ENCODE data around the gene SBDS. TPM values are rescaled to one million over a fixed set of nuclear protein-coding genes. Genes with fewer than 3 reads are reported as not detected.

The SBDS gene
- polyA plus RNA-seq, 1 experiment, result 52.5 TPM

- POLR2A ChIA-PET, result no interaction called here
- no peak for TF ChIP-seq CTCF (IDR thresholded peaks at IDR 0.05; ENCODE audit: insufficient read depth, low read depth, low read length)
- Histone ChIP-seq H3K27me3 (ENCODE audit: control insufficient read depth, insufficient read depth, low read length) (no peaks in the 10 kb centered on the region), H3K4me3 (ENCODE audit: low read depth, low read length) (no peak overlapping the region), H3K36me3 (ENCODE audit: control insufficient read depth, insufficient read depth, low read length) (no peaks in the 10 kb centered on the region)
- CTCF ChIA-PET, result no interaction called here
- no peak for DNase-seq (ENCODE audit: low read depth)
Observed at GRCh38 chr7:66939325-66939724, 56.1 kb downstream of the SBDS start.

- H3K36me3 ChIP-seq (ENCODE audit: control insufficient read depth, insufficient read depth, low read length), result 0 out of 2 replicates have a peak, but pooled peaks cover 1% of the 10 kb centered on the region
- no peak overlapping the region for H3K4me3 ChIP-seq (ENCODE audit: low read depth, low read length)
- POLR2A ChIA-PET, result no interaction called here
Observed at GRCh38 chr7:66937940-66938339, 57.4 kb downstream of the SBDS start.

More at GRCh38 chr7:66937940-66938339, 57.4 kb downstream of the SBDS start:
- H3K27me3 ChIP-seq (ENCODE audit: control insufficient read depth, insufficient read depth, low read length), result no peaks in the 10 kb centered on the region
- CTCF ChIA-PET, result interaction anchor here (0.6 kb wide), 1 partner anchor 27 kb away, joined by 3 read pairs; no protein-coding TSS in a partner anchor
- TF ChIP-seq CTCF (IDR thresholded peaks at IDR 0.05; ENCODE audit: insufficient read depth, low read depth, low read length), result no peak
- no peak for DNase-seq (ENCODE audit: low read depth)

Small RNA genes lying within 50 kb of the gene (small RNA-seq; reads per million reads assigned to genes)
- gene RN7SL43P (ENCODE audit: insufficient read length, low read depth, low replicate concordance), result not detected

Other genes starting within 250 kb of the SBDS start
- 169 and 281 TPM in 2 replicates for gene TMEM248, start 74.4 kb downstream of the SBDS start, polyA plus RNA-seq (2011; rRNA removed)
- gene TYW1, start 1.2 kb upstream of the SBDS start, polyA plus RNA-seq (2011; rRNA removed), result 13.0 and 15.3 TPM in 2 replicates

All from BJ (cell line).